ENCODE results near the gene TMEM129.

The TMEM129 gene

DNA sequence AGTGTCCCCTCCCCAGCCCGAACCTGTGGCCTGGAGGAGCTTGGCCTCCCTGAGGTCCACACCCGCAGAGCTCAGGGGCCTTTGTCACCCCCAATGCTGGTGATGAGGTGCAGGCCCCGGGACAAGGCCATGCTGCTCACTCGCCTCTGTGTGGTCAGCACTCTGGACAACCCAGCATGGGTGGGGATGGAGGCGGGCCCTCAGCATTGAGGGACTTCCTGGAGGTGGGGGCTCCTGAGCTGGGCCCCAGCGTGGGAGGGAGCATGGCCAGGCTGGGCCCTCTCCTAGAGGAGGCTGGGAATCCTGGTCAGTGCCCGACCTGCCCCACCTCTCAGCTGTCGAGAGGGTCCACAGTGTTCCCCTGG, 30.8 kb upstream of the TMEM129 start:
- DNase-seq: no peak
- Histone ChIP-seq H3K27ac (ENCODE audit: insufficient read depth, low read length, poor library complexity, severe bottlenecking) (no peak overlapping the region), H3K36me3 (ENCODE audit: control insufficient read depth, insufficient read depth, low read length) (no peaks in the 10 kb centered on the region), H3K4me1 (ENCODE audit: control insufficient read depth, insufficient read depth, low read length, poor library complexity, severe bottlenecking) (peaks cover 16% of the 10 kb centered on the region), H3K4me3 (ENCODE audit: insufficient read depth, low read depth, low read length, poor library complexity, severe bottlenecking) (no peak overlapping the region), H3K27me3 (replicated peaks; ENCODE audit: control insufficient read depth, insufficient read depth, low read length, poor library complexity, severe bottlenecking) (no peaks in the 10 kb centered on the region), H3K9me3 (ENCODE audit: control insufficient read depth, low read length) (no peaks in the 10 kb centered on the region)

DNA sequence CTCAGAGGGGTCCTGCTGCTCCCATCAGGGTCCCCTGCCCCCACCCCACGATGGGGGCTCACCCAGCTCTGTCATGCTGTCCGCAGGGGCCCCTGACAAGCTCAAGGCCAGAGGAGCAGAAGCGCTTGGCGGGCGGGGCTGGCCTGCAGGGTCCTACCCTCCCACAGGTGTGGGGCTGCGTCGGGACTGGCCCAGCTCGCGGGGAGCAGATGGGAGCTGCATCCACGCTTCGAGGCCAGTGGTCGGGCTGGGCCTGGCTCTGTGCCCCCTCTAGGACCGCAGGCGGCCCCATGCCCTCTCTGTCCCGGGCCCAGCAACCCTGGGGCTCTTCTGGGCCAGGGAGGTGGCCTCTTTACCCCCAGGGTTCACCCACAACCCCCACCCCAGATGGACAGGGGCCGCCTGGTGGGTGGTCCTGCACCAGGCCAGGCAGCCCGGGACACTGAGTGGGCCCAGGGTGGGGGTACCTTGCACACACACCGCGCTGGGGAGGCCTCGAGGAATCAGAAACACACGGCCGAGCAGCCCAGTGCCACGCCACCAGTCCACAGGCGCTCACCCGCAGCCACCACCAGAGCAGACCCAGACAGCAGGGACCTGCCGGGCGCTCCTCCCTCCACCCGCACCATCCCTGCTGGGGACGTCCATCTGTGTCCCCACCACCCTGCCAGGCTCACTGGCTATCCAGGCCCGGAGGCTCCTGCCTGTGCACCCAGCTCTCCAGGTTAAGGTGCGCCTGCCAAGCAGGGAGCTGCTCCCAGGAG, 30.2 kb upstream of the TMEM129 start:
- DNase-seq: no peak
- H3K9me3 ChIP-seq (ENCODE audit: control insufficient read depth, low read length): no peaks in the 10 kb centered on the region
- no peaks in the 10 kb centered on the region for H3K27me3 ChIP-seq (replicated peaks; ENCODE audit: control insufficient read depth, insufficient read depth, low read length, poor library complexity, severe bottlenecking)
- H3K36me3 ChIP-seq (ENCODE audit: control insufficient read depth, insufficient read depth, low read length): no peaks in the 10 kb centered on the region
- peaks cover 16% of the 10 kb centered on the region for H3K4me1 ChIP-seq (ENCODE audit: control insufficient read depth, insufficient read depth, low read length, poor library complexity, severe bottlenecking)
- H3K27ac ChIP-seq (ENCODE audit: insufficient read depth, low read length, poor library complexity, severe bottlenecking): no peak overlapping the region
- H3K4me3 ChIP-seq (ENCODE audit: insufficient read depth, low read depth, low read length, poor library complexity, severe bottlenecking): no peak overlapping the region

DNA sequence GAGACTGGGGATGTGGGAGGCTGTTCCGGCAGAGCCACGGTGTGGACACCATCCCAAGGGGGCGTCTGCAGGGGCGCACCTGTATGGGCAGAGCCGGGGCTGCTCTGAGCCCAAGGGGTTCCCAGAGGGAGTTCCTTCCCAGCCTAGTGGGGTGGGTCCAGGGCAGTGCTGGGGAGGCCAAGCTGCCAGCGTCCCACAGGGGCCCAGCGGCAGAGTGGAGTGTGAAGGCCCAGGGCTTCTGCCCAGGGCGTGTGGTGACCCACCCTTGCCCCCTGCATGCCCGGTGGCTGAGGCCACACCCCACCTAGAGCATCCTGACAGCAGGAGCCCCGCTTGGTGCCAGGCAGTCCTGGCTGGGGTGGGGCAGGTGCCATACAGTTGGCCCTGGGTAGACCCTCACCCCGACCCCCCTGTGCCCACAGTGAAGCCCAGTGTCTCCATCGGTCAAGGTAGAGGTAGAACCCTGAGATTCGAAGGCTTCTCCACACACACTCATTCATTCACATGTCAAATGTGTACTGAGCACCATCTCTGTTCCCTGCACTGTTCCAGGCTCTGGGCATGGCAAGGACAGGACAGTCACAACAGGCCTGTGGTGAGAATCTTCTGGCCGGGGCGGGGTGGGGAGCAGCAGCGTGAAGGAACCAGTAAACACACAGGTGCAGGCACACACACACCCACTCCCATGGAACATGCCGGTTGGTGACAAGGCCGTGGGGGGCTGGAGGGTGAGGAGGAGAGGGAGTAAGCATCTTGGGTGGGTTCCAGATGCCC, 29.4 kb upstream of the TMEM129 start:
- peaks cover 16% of the 10 kb centered on the region for H3K4me1 ChIP-seq (ENCODE audit: control insufficient read depth, insufficient read depth, low read length, poor library complexity, severe bottlenecking)
- H3K27ac ChIP-seq (ENCODE audit: insufficient read depth, low read length, poor library complexity, severe bottlenecking): no peak overlapping the region
- no peak overlapping the region for H3K4me3 ChIP-seq (ENCODE audit: insufficient read depth, low read depth, low read length, poor library complexity, severe bottlenecking)
- no peaks in the 10 kb centered on the region for H3K36me3 ChIP-seq (ENCODE audit: control insufficient read depth, insufficient read depth, low read length)
- no peaks in the 10 kb centered on the region for H3K9me3 ChIP-seq (ENCODE audit: control insufficient read depth, low read length)
- no peak for DNase-seq
- no peaks in the 10 kb centered on the region for H3K27me3 ChIP-seq (replicated peaks; ENCODE audit: control insufficient read depth, insufficient read depth, low read length, poor library complexity, severe bottlenecking)

DNA sequence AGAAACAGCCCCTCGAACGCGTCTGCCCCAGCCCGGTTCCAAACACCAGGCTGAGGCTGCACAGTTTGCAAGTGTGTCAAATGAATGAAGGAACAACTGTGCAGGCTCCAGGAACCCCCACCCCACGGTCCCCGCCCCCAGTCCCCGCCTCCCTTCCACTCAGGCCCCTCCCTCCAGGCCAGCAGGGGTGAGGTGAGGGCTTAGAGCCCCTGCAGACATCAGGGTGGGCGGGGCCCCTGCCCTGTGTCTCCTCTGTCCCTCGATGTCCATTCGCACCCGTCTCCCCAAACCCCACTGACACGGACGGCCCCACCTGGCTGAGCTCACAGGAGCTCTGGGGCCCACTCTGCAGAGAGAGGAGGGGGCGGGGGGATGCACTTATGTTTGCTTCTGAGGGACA, 28.7 kb upstream of the TMEM129 start:
- no peaks in the 10 kb centered on the region for H3K9me3 ChIP-seq (ENCODE audit: control insufficient read depth, low read length)
- H3K27ac ChIP-seq (ENCODE audit: insufficient read depth, low read length, poor library complexity, severe bottlenecking): no peak overlapping the region
- H3K4me1 ChIP-seq (ENCODE audit: control insufficient read depth, insufficient read depth, low read length, poor library complexity, severe bottlenecking): peaks cover 16% of the 10 kb centered on the region
- no peaks in the 10 kb centered on the region for H3K27me3 ChIP-seq (replicated peaks; ENCODE audit: control insufficient read depth, insufficient read depth, low read length, poor library complexity, severe bottlenecking)
- no peak overlapping the region for H3K4me3 ChIP-seq (ENCODE audit: insufficient read depth, low read depth, low read length, poor library complexity, severe bottlenecking)
- DNase-seq: no peak
- no peaks in the 10 kb centered on the region for H3K36me3 ChIP-seq (ENCODE audit: control insufficient read depth, insufficient read depth, low read length)

DNA sequence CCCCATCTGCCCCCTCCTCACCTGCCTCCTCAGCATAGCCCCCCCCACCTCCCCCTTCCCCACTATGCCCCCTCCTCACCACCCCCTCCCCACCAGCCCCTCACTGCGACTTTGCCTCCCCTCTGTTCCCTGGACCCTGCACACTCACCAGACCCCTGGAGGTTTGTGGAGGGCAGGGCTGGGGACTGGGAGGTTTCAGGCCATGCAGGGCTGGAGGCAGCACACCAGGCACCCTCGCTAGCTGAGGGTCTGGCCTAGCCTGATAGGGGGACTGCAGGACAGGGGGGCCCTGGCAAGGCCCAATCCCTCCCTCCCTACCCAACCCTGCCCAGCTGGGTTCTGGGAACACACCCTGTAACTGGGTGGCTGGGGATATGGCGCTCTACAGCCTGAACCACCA, 28.2 kb upstream of the TMEM129 start:
- Histone ChIP-seq H3K36me3 (ENCODE audit: control insufficient read depth, insufficient read depth, low read length) (peaks cover 4% of the 10 kb centered on the region), H3K4me3 (ENCODE audit: insufficient read depth, low read depth, low read length, poor library complexity, severe bottlenecking) (no peak overlapping the region), H3K4me1 (ENCODE audit: control insufficient read depth, insufficient read depth, low read length, poor library complexity, severe bottlenecking) (peaks cover 16% of the 10 kb centered on the region), H3K27me3 (replicated peaks; ENCODE audit: control insufficient read depth, insufficient read depth, low read length, poor library complexity, severe bottlenecking) (no peaks in the 10 kb centered on the region), H3K9me3 (ENCODE audit: control insufficient read depth, low read length) (no peaks in the 10 kb centered on the region), H3K27ac (ENCODE audit: insufficient read depth, low read length, poor library complexity, severe bottlenecking) (no peak overlapping the region)
- DNase-seq: no peak

DNA sequence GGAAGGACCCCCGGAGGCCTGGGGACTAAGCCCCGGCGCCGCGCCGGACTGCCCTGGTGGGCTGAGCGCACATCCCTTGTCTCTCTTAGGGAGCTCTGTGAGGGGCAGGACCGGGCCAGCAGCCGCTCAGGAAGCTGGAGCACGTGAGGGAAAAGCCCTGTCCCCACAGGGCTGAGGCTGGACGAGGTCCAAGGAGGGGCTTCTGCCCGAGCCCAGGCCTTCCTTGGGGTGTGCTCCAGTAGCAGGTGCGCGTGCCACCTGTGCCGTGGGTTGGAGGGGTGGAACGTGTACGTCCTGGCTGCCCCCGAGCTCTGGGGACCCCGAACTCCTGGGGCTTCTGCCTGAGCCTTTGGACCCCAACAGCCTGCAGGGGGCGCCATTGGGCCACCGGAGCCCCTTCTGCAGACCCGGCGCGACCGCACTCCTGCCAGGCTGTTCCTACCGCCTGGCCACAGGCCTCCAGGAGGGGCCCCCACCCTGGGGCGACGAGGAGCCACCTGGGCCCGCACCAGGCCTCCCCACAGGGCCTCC, 27.4 kb upstream of the TMEM129 start:
- peak overlapping the region; percentile 17 for H3K4me3 ChIP-seq (ENCODE audit: insufficient read depth, low read depth, low read length, poor library complexity, severe bottlenecking)
- peaks cover 11% of the 10 kb centered on the region for H3K36me3 ChIP-seq (ENCODE audit: control insufficient read depth, insufficient read depth, low read length)
- H3K27ac ChIP-seq (ENCODE audit: insufficient read depth, low read length, poor library complexity, severe bottlenecking): no peak overlapping the region
- no peaks in the 10 kb centered on the region for H3K27me3 ChIP-seq (replicated peaks; ENCODE audit: control insufficient read depth, insufficient read depth, low read length, poor library complexity, severe bottlenecking)
- peak; percentile 50 to 67 (median 58) for DNase-seq
- H3K4me1 ChIP-seq (ENCODE audit: control insufficient read depth, insufficient read depth, low read length, poor library complexity, severe bottlenecking): peaks cover 16% of the 10 kb centered on the region
- no peaks in the 10 kb centered on the region for H3K9me3 ChIP-seq (ENCODE audit: control insufficient read depth, low read length)

DNA sequence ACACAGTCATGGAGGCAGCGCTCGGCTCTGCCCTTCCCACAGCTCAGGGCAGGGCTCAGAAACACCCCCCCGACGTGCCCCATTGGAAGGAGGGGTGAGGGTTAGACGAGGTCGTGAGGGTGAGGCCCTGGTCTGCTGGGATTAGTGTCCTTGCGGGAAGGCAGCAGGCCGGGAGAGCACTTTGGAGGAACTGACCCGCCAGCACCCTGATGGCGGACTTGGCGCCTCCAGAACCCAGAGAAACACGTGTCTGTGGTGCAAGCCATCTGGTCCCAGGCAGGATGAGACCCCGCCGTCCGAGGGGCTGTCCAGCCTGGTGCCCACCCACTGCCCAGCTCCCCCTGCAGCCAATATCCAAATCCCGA, 26.5 kb upstream of the TMEM129 start:
- no peak overlapping the region for H3K27ac ChIP-seq (ENCODE audit: insufficient read depth, low read length, poor library complexity, severe bottlenecking)
- no peak overlapping the region for H3K4me3 ChIP-seq (ENCODE audit: insufficient read depth, low read depth, low read length, poor library complexity, severe bottlenecking)
- no peaks in the 10 kb centered on the region for H3K27me3 ChIP-seq (replicated peaks; ENCODE audit: control insufficient read depth, insufficient read depth, low read length, poor library complexity, severe bottlenecking)
- H3K9me3 ChIP-seq (ENCODE audit: control insufficient read depth, low read length): no peaks in the 10 kb centered on the region
- H3K36me3 ChIP-seq (ENCODE audit: control insufficient read depth, insufficient read depth, low read length): peaks cover 15% of the 10 kb centered on the region
- peaks cover 8% of the 10 kb centered on the region for H3K4me1 ChIP-seq (ENCODE audit: control insufficient read depth, insufficient read depth, low read length, poor library complexity, severe bottlenecking)
- DNase-seq: no peak

DNA sequence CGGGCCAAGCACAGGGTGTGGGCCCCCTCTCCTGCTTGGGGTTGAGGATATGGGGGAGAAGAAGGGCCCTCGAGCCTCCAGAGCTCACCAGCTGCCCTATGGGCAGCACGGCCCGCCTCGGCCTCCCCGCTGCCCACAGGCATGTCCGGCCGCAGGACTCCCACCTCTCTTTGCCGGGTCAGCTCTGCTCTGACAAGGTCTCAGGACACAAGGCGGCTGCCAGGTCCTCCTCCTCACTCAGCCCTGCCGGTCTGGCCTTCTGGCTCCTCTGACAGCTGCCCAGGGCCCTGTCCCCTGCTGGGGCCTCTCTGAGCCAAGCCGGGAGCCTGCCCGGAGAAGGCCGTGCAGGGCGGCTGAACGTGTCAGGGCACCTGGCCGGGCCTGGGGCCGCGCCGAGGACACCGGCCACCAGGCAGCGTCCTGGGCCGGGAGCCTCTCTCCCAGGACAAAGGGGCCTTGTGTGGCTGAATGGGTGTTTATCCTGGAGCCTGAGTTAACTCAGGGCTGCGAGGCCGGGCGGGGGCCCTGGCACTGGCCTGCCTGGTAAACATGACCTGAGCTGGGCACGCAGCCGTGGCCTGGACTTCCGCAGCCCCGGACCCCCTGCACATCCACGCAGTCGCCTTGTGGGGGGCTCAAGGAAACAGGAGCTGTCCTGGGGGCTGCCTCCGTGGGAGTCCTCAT, 25.9 kb upstream of the TMEM129 start:
- H3K27me3 ChIP-seq (replicated peaks; ENCODE audit: control insufficient read depth, insufficient read depth, low read length, poor library complexity, severe bottlenecking): no peaks in the 10 kb centered on the region
- no peak overlapping the region for H3K4me3 ChIP-seq (ENCODE audit: insufficient read depth, low read depth, low read length, poor library complexity, severe bottlenecking)
- no peak overlapping the region for H3K27ac ChIP-seq (ENCODE audit: insufficient read depth, low read length, poor library complexity, severe bottlenecking)
- peaks cover 5% of the 10 kb centered on the region for H3K4me1 ChIP-seq (ENCODE audit: control insufficient read depth, insufficient read depth, low read length, poor library complexity, severe bottlenecking)
- H3K9me3 ChIP-seq (ENCODE audit: control insufficient read depth, low read length): no peaks in the 10 kb centered on the region
- peaks cover 19% of the 10 kb centered on the region for H3K36me3 ChIP-seq (ENCODE audit: control insufficient read depth, insufficient read depth, low read length)
- DNase-seq: no peak

DNA sequence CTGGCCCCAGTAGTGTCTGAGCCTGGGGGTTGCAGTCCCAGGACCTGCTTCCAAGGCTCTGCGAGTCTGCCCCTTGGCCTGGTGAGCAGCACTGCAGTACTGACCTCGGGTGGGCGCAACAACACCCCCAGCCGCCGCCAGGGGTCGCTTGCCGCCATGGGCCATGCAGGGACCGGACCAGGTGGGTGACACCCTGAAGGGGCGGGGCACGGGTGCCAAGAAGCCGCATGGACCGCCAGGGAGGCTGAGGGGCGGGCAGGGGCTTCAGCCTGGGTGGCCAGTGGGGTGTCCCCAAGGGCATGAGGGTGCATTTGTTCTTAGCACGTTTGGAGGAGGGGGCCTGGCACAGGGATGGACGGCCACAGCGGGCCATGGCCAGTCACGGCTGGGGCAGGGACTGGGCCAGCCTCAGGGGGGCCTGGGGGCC, 25.2 kb upstream of the TMEM129 start:
- no peak overlapping the region for H3K27ac ChIP-seq (ENCODE audit: insufficient read depth, low read length, poor library complexity, severe bottlenecking)
- H3K4me1 ChIP-seq (ENCODE audit: control insufficient read depth, insufficient read depth, low read length, poor library complexity, severe bottlenecking): peaks cover 5% of the 10 kb centered on the region
- peaks cover 27% of the 10 kb centered on the region for H3K36me3 ChIP-seq (ENCODE audit: control insufficient read depth, insufficient read depth, low read length)
- no peaks in the 10 kb centered on the region for H3K27me3 ChIP-seq (replicated peaks; ENCODE audit: control insufficient read depth, insufficient read depth, low read length, poor library complexity, severe bottlenecking)
- peak; percentile 40 to 64 (median 45) for DNase-seq
- H3K4me3 ChIP-seq (ENCODE audit: insufficient read depth, low read depth, low read length, poor library complexity, severe bottlenecking): no peak overlapping the region
- no peaks in the 10 kb centered on the region for H3K9me3 ChIP-seq (ENCODE audit: control insufficient read depth, low read length)

DNA sequence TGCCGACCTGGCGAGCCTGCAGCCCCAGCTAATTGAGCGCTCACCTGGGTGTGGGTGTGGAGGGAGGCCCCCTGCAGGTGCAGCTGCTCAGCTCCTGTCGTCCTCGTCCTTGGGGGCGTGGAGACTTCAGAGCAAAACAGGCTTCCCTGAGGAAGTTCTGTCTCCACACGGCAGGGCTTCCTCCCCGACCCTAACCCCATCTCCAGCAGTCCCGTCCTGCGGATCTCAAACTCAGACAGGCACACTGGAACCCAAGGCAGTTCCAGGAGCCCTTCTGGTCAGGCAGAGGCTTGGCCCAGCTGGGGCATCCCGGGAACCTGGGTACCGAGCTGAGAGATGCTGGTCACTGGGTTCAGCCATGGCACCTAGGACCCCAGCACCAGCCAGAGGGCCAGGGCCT, 24.6 kb upstream of the TMEM129 start:
- H3K36me3 ChIP-seq (ENCODE audit: control insufficient read depth, insufficient read depth, low read length): peaks cover 33% of the 10 kb centered on the region
- no peak overlapping the region for H3K27ac ChIP-seq (ENCODE audit: insufficient read depth, low read length, poor library complexity, severe bottlenecking)
- H3K27me3 ChIP-seq (replicated peaks; ENCODE audit: control insufficient read depth, insufficient read depth, low read length, poor library complexity, severe bottlenecking): no peaks in the 10 kb centered on the region
- DNase-seq: no peak
- no peak overlapping the region for H3K4me3 ChIP-seq (ENCODE audit: insufficient read depth, low read depth, low read length, poor library complexity, severe bottlenecking)
- no peaks in the 10 kb centered on the region for H3K9me3 ChIP-seq (ENCODE audit: control insufficient read depth, low read length)
- H3K4me1 ChIP-seq (ENCODE audit: control insufficient read depth, insufficient read depth, low read length, poor library complexity, severe bottlenecking): peaks cover 5% of the 10 kb centered on the region

All from effector memory CD4-positive, alpha-beta T cell (primary cell).